ENCODE data around the gene KIF1A.

The KIF1A gene

GRCh38 chr2:240777456-240778212 is 42.4 kb downstream of the KIF1A start:
- no peak for FAIRE-seq
- DNase-seq (ENCODE audit: insufficient read length, low spot score) = no peak

- DNase-seq (ENCODE audit: insufficient read length, low spot score) = no peak
- no peak for FAIRE-seq
Measured at GRCh38 chr2:240775905-240776304, 44.1 kb downstream of the KIF1A start.

- no peak for DNase-seq (ENCODE audit: insufficient read length, low spot score)
- FAIRE-seq = no peak
Measured at GRCh38 chr2:240774856-240775255, 45.2 kb downstream of the KIF1A start.

GRCh38 chr2:240769096-240769495 is 50.9 kb downstream of the KIF1A start:
- FAIRE-seq (no peak), DNase-seq (ENCODE audit: insufficient read length, low spot score) (no peak)

- no peak for DNase-seq (ENCODE audit: insufficient read length, low spot score)
- FAIRE-seq = no peak
Measured at GRCh38 chr2:240768216-240768615, 51.8 kb downstream of the KIF1A start.

GRCh38 chr2:240767341-240767740 is 52.7 kb downstream of the KIF1A start:
- DNase-seq (ENCODE audit: insufficient read length, low spot score) (no peak), FAIRE-seq (no peak)

- FAIRE-seq (no peak), DNase-seq (ENCODE audit: insufficient read length, low spot score) (no peak)
Measured at GRCh38 chr2:240766072-240766471, 53.9 kb downstream of the KIF1A start.

- DNase-seq (ENCODE audit: insufficient read length, low spot score) = no peak
- FAIRE-seq = no peak
Measured at GRCh38 chr2:240765007-240765406, 55.0 kb downstream of the KIF1A start.

GRCh38 chr2:240764605-240765004 is 55.4 kb downstream of the KIF1A start:
- no peak for DNase-seq (ENCODE audit: insufficient read length, low spot score)
- FAIRE-seq = no peak

- FAIRE-seq = no peak
- no peak for DNase-seq (ENCODE audit: insufficient read length, low spot score)
Measured at GRCh38 chr2:240762971-240763370, 57.0 kb downstream of the KIF1A start.

GRCh38 chr2:240762249-240762648 is 57.8 kb downstream of the KIF1A start:
- DNase-seq (ENCODE audit: insufficient read length, low spot score) (no peak), FAIRE-seq (no peak)

- FAIRE-seq = no peak
Measured at GRCh38 chr2:240760576-240761246, 59.3 kb downstream of the KIF1A start.

GRCh38 chr2:240760121-240760520 is 59.9 kb downstream of the KIF1A start:
- FAIRE-seq = no peak
- DNase-seq (ENCODE audit: insufficient read length, low spot score) = no peak

More at GRCh38 chr2:240760576-240761246, 59.3 kb downstream of the KIF1A start:
- no peak for DNase-seq (ENCODE audit: insufficient read length, low spot score)

- no peak for DNase-seq (ENCODE audit: insufficient read length, low spot score)
- no peak for FAIRE-seq
Measured at GRCh38 chr2:240759459-240759858, 60.6 kb downstream of the KIF1A start.

GRCh38 chr2:240757086-240757614 is 62.9 kb downstream of the KIF1A start:
- FAIRE-seq (no peak), DNase-seq (ENCODE audit: insufficient read length, low spot score) (no peak)

GRCh38 chr2:240752209-240752608 is 67.8 kb downstream of the KIF1A start:
- no peak for DNase-seq (ENCODE audit: insufficient read length, low spot score)
- FAIRE-seq = no peak

GRCh38 chr2:240750409-240750808 is 69.6 kb downstream of the KIF1A start:
- FAIRE-seq = no peak
- DNase-seq (ENCODE audit: insufficient read length, low spot score) = no peak

GRCh38 chr2:240749516-240749915 is 70.5 kb downstream of the KIF1A start:
- DNase-seq (ENCODE audit: insufficient read length, low spot score) (no peak), FAIRE-seq (no peak)

GRCh38 chr2:240747256-240747655 is 72.8 kb downstream of the KIF1A start:
- FAIRE-seq (no peak), DNase-seq (ENCODE audit: insufficient read length, low spot score) (no peak)

GRCh38 chr2:240746671-240747070 is 73.3 kb downstream of the KIF1A start:
- FAIRE-seq (no peak), DNase-seq (ENCODE audit: insufficient read length, low spot score) (no peak)

- FAIRE-seq (no peak), DNase-seq (ENCODE audit: insufficient read length, low spot score) (no peak)
Measured at GRCh38 chr2:240745962-240746361, 74.1 kb downstream of the KIF1A start.

- no peak for FAIRE-seq
- DNase-seq (ENCODE audit: insufficient read length, low spot score) = no peak
Measured at GRCh38 chr2:240745456-240745855, 74.6 kb downstream of the KIF1A start.

All from GM19239 (cell line).